Erythroblast (primary cell): ENCODE results near the gene DNAH11.

Experiments
- GATA1 ChIP-seq: IDR thresholded peaks from 2 replicates; pipeline ENCODE4 v1.6.1; 2011; ENCODE audit warnings: low read depth, mild to moderate bottlenecking, control low read depth, low read length, moderate library complexity
- POLR2A ChIP-seq: IDR thresholded peaks from 2 replicates; pipeline ENCODE4 v1.6.1; 2011; ENCODE audit warnings: mild to moderate bottlenecking, low read length

- TF ChIP-seq POLR2A (no peak), GATA1 (no peak)
These were observed 19.5 kb downstream of the DNAH11 start for GRCh38 chr7:21562385-21562784.
